Mucosa of descending colon (tissue), 3 donors: ENCODE results near the gene DNAI1. TPM values are rescaled to one million over a fixed set of nuclear protein-coding genes. Genes with fewer than 3 reads are reported as not detected.

Source experiments
- ATAC-seq: fragments of 200-7000 bp; cut with Tn5 transposase; one replicate; pipeline ENCODE4 v1.9.1; 2020; ENCODE audit warnings: mild to moderate bottlenecking, moderate library complexity
- DNase-seq, 3 donors: peaks; one replicate each; pipeline ENCODE4 v3.0.0-alpha.2; 2020
- H3K36me3 ChIP-seq: fragments of 200-600 bp; one replicate; pipeline ENCODE4 v1.8.0; 2021; ENCODE audit warnings: low read depth, mild to moderate bottlenecking
- H3K4me1 ChIP-seq: fragments of 200-600 bp; one replicate; pipeline ENCODE4 v1.8.0; 2021; ENCODE audit warnings: low read depth, mild to moderate bottlenecking
- H3K4me3 ChIP-seq: fragments of 200-600 bp; one replicate; pipeline ENCODE4 v1.8.0; 2021; ENCODE audit warnings: mild to moderate bottlenecking
- H3K9me3 ChIP-seq: fragments of 200-600 bp; one replicate; pipeline ENCODE4 v1.8.0; 2021; ENCODE audit warnings: mild to moderate bottlenecking
- CTCF ChIP-seq: fragments of 200-600 bp; IDR thresholded peaks from one replicate; pipeline ENCODE4 v1.8.0; 2022; ENCODE audit warnings: antibody characterized with exemption, mild to moderate bottlenecking
- intact Hi-C, 2 donors: fragments of 100-400 bp; cut with DNase I in 1 of 2; cut with micrococcal nuclease in 1 of 2; formaldehyde crosslinking; loops; one replicate each; pipeline versions ENCODE4 v1.11.0 to v1.11.1; 2022; cut with DNase I, micrococcal nuclease
- total RNA-seq, 3 donors: library from RNA; stranded (reverse); fragmentation: NEBNext Ultra II Directional in 2 of 3; extraction: Animal tissue kit (Norgen Biotek cat#: 25700) in 2 of 3; gene quantifications; one replicate each; pipeline versions ENCODE4 v1.2.1 to v1.2.4, GENCODE V29; 2021 to 2023
- donor health status: DM: no; HTN: no; CAD: no; lungs with moderate emphysema.
- donor health status: DM: no; HTN: no; CAD: no.
- donor health status: DM: no; HTN: yes; CAD: no.

Gene DNAI1
- total RNA-seq, 3 donors from 2014 or later, result not detected

DNA sequence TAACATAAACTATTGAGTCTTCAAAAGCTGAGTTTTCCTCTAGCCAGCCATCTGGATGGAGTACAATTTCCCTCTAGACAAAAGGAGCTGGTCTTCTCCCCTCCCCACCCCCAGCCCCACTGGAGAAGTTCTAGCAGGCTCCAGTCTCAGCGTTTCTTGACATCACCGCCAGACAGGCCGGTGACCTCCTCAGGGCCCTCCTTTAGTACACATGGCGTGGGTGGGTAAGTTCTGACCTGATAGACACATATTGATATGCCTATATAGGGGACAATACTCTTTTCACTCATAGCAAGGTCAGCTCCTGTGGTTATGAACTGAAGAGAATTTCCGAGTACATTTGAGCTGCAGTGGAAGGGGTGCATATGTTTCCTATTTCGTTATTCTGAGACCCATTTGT is 27.2 kb downstream of the DNAI1 start:
- Histone ChIP-seq H3K9me3 (no peaks in the 10 kb centered on the region), H3K4me1 (peaks cover 2% of the 10 kb centered on the region), H3K4me3 (no peak overlapping the region), H3K36me3 (no peaks in the 10 kb centered on the region)
- DNase-seq, result no peak
- intact Hi-C loops, result no loop called here
- no peak for ATAC-seq
- TF ChIP-seq CTCF, result no peak

- no peak for ATAC-seq
- DNase-seq, result no peak
- intact Hi-C loops, result no loop called here
- no peak for TF ChIP-seq CTCF
- Histone ChIP-seq H3K36me3 (no peaks in the 10 kb centered on the region), H3K9me3 (no peaks in the 10 kb centered on the region), H3K4me1 (no peaks in the 10 kb centered on the region), H3K4me3 (no peak overlapping the region)
These were observed 28.0 kb downstream of the DNAI1 start for GRCh38 chr9:34486572-34486971.

- H3K4me3 ChIP-seq, result no peak overlapping the region
- H3K4me1 ChIP-seq, result no peaks in the 10 kb centered on the region
- TF ChIP-seq CTCF, result no peak
- ATAC-seq (no peak), DNase-seq (no peak)
- H3K36me3 ChIP-seq, result no peaks in the 10 kb centered on the region
- intact Hi-C loops, result no loop called here
- H3K9me3 ChIP-seq, result no peaks in the 10 kb centered on the region
These were observed 31.8 kb downstream of the DNAI1 start for GRCh38 chr9:34490360-34490759.

DNA sequence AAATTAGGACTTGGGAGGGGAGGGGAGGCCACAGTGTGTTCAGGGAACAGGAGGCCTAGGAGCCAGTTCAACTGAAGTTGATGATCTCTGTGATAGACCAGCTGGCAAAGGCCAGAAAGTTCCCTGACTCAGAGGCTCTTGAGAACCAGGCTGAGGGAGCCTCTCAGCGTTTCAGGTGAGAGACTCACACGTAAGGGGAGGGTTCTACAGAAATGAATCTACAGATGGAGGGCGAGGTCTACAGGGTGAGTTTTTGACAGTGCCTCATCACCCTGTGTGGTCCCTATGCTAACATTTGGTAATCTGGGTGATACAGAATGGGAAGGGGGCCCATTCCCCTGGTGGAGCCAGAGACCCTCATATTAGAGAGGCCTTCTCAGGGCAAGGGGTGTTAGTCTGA is 32.2 kb downstream of the DNAI1 start:
- H3K4me3 ChIP-seq, result no peak overlapping the region
- no peaks in the 10 kb centered on the region for H3K4me1 ChIP-seq
- no peaks in the 10 kb centered on the region for H3K9me3 ChIP-seq
- no peak for TF ChIP-seq CTCF
- ATAC-seq, result no peak
- DNase-seq, result no peak
- no peaks in the 10 kb centered on the region for H3K36me3 ChIP-seq
- intact Hi-C loops, result no loop called here

- ATAC-seq, result no peak
- H3K9me3 ChIP-seq, result no peaks in the 10 kb centered on the region
- H3K4me3 ChIP-seq, result no peak overlapping the region
- intact Hi-C loops, result no loop called here
- no peaks in the 10 kb centered on the region for H3K4me1 ChIP-seq
- no peak for DNase-seq
- no peak for TF ChIP-seq CTCF
- no peaks in the 10 kb centered on the region for H3K36me3 ChIP-seq
These were observed 33.0 kb downstream of the DNAI1 start for GRCh38 chr9:34491596-34491995.

DNA sequence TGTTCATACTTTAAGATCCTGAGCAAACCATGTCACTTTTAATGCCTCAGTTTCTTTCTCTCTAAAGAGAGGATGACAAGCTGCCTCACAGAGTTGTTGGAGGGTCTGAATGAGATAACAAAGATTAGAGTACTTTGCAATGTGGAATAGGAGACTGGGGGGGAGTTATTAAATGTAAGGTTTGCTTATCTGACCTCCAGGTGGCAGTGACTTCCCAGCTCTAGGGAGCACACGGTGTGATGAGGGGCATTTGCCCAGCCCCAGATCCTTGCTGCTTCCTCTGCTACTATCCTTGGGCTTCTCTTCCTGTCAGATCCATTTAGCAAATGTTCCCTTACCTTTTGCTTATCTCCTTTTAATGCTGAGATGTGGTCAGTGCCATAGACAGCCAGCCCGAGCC is 33.4 kb downstream of the DNAI1 start:
- TF ChIP-seq CTCF, result no peak
- intact Hi-C loops, result no loop called here
- H3K9me3 ChIP-seq, result no peaks in the 10 kb centered on the region
- no peaks in the 10 kb centered on the region for H3K36me3 ChIP-seq
- no peaks in the 10 kb centered on the region for H3K4me1 ChIP-seq
- DNase-seq (no peak), ATAC-seq (no peak)
- H3K4me3 ChIP-seq, result no peak overlapping the region
